ENCODE measurements around the gene CD300LF.

DNA sequence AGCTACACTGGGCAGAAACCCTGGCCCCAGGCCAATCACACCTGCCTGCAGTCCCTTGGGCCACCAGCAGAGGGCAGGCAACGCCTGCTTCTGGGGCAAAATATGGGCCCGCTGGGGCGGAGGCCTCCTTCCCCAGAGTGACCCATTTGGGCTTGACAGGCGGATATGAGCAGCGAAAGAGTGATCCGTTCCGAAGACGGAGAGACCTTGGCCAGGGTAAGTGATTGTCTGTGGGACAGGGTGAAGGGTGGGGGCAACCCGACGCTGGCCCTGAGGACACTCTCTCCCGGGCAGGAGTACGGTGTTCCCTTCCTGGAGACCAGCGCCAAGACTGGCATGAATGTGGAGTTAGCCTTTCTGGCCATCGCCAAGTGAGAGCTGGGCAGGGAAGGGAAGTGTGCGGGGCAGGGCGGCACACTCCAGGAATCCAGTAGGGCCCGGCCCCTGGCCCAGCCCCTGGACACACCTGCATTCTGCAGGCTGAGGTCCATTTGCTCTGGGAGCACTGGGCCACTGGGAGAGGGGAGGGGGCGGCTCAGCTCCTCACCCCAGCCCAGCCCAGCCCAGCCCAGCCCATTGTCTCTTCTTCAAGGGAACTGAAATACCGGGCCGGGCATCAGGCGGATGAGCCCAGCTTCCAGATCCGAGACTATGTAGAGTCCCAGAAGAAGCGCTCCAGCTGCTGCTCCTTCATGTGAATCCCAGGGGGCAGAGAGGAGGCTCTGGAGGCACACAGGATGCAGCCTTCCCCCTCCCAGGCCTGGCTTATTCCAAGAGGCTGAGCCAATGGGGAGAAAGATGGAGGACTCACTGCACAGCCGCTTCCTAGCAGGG is 32.2 kb upstream of the CD300LF start:
- TF ChIP-seq, protein P1, sequence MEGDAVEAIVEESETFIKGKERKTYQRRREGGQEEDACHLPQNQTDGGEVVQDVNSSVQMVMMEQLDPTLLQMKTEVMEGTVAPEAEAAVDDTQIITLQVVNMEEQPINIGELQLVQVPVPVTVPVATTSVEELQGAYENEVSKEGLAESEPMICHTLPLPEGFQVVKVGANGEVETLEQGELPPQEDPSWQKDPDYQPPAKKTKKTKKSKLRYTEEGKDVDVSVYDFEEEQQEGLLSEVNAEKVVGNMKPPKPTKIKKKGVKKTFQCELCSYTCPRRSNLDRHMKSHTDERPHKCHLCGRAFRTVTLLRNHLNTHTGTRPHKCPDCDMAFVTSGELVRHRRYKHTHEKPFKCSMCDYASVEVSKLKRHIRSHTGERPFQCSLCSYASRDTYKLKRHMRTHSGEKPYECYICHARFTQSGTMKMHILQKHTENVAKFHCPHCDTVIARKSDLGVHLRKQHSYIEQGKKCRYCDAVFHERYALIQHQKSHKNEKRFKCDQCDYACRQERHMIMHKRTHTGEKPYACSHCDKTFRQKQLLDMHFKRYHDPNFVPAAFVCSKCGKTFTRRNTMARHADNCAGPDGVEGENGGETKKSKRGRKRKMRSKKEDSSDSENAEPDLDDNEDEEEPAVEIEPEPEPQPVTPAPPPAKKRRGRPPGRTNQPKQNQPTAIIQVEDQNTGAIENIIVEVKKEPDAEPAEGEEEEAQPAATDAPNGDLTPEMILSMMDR (IDR thresholded peaks at IDR 0.05): peak; percentile 99 to 100 (median 100)
- TF ChIP-seq POLR2AphosphoS5 (IDR thresholded peaks at IDR 0.05): peak in 2 of 3 donors; percentile 75 to 78
